H1 (cell line): ENCODE data around the gene LAX1. TPM values are rescaled to one million over a fixed set of nuclear protein-coding genes. Genes with fewer than 3 reads are reported as not detected.
A peak's percentile ranks its signal among the peaks of the same experiment; 100 is the strongest.

Experiments used
- CTCF ChIA-PET: fragments of 300-600 bp; sonication (Branson Sonifier 250); formaldehyde crosslinking; loops from one replicate; lab custom pipeline; 2021; ENCODE audit not compliant: partially characterized antibody; lab: Charles Lee
- POLR2A ChIA-PET: fragments of 300-600 bp; sonication (Branson Sonifier 250); formaldehyde crosslinking; loops from one replicate; lab custom pipeline; 2021; ENCODE audit warnings: inconsistent platforms; ENCODE audit not compliant: partially characterized antibody; lab: Charles Lee
- DNase-seq, 2 experiments: peaks; one replicate each; pipeline versions ENCODE4 v3.0.0 to v3.0.0-alpha.2; 2010 to 2022; ENCODE audit warnings: low spot score in 2 of 2, low read depth in 1 of 2, mixed read lengths in 1 of 2
- FAIRE-seq: peaks from 2 replicates; lab custom pipeline; 2011; peaks lifted over from hg19 to GRCh38; lab: Jason Lieb, UNC
- H2AFZ ChIP-seq: 2 replicates; pipeline ENCODE4 v1.8.1; 2012; ENCODE audit warnings: low read length, inconsistent platforms
- H2AK5ac ChIP-seq: 2 replicates; pipeline ENCODE4 v1.6.1; 2013; ENCODE audit warnings: low read depth, low read length
- H2BK120ac ChIP-seq: replicated peaks from 2 replicates; pipeline ENCODE3; 2013; ENCODE audit warnings: low read depth, low read length, inconsistent platforms
- H2BK12ac ChIP-seq: 2 replicates; pipeline ENCODE4 v1.6.1; 2013; ENCODE audit warnings: low read depth, low read length
- H2BK15ac ChIP-seq: 2 replicates; pipeline ENCODE4 v1.6.1; 2013; ENCODE audit warnings: low read length
- H2BK20ac ChIP-seq: 2 replicates; pipeline ENCODE4 v1.6.1; 2013; ENCODE audit warnings: low read length
- H2BK5ac ChIP-seq: 2 replicates; pipeline ENCODE4 v1.6.1; 2013; ENCODE audit warnings: low read depth, low read length
- H3K14ac ChIP-seq: 2 replicates; pipeline ENCODE4 v1.6.1; 2013; ENCODE audit warnings: inconsistent platforms; ENCODE audit not compliant: insufficient read length
- H3K18ac ChIP-seq: 2 replicates; pipeline ENCODE4 v1.6.1; 2013; ENCODE audit warnings: low read length; ENCODE audit errors: extremely low read depth
- H3K23ac ChIP-seq: 2 replicates; pipeline ENCODE4 v1.6.1; 2013; ENCODE audit warnings: inconsistent platforms; ENCODE audit not compliant: insufficient read length
- H3K23me2 ChIP-seq: 2 replicates; pipeline ENCODE4 v1.6.1; 2013; ENCODE audit warnings: low read depth, low read length
- H3K27ac ChIP-seq: 2 replicates; pipeline ENCODE4 v1.6.1; 2011; ENCODE audit warnings: low read depth, low read length, inconsistent platforms
- H3K27me3 ChIP-seq, 4 experiments: replicated peaks in 1 of 4; 1 replicate in 1 of 4; 2 replicates in 3 of 4; pipeline versions ENCODE4 v1.6.1 to v1.8.1; 2011 to 2013; ENCODE audit warnings: low read length in 3 of 4, mild to moderate bottlenecking in 3 of 4, inconsistent platforms in 2 of 4, mixed read lengths in 2 of 4, moderate library complexity in 1 of 4; ENCODE audit not compliant: control insufficient read depth in 3 of 4, insufficient read depth in 3 of 4; ENCODE audit errors: extremely low read depth in 1 of 4
- H3K36me3 ChIP-seq, 4 experiments: 2 replicates each; pipeline versions ENCODE4 v1.6.1 to v1.8.1; 2011 to 2013; ENCODE audit warnings: mild to moderate bottlenecking in 4 of 4, low read length in 3 of 4, moderate library complexity in 2 of 4, control low read depth in 1 of 4, inconsistent platforms in 1 of 4; ENCODE audit not compliant: insufficient read depth in 4 of 4, control insufficient read depth in 2 of 4
- H3K4ac ChIP-seq: replicated peaks from 2 replicates; pipeline ENCODE3; 2013; ENCODE audit warnings: low read length, low read depth, mixed read lengths, inconsistent platforms; ENCODE audit not compliant: insufficient read length
- H3K4me1 ChIP-seq, 4 experiments: replicated peaks in 1 of 4; 1 replicate in 1 of 4; 2 replicates in 3 of 4; pipeline versions ENCODE4 v1.6.1 to v1.8.1; 2011 to 2013; ENCODE audit warnings: low read length in 3 of 4, inconsistent platforms in 2 of 4, mixed read lengths in 1 of 4; ENCODE audit not compliant: insufficient read depth in 4 of 4, control insufficient read depth in 3 of 4
- H3K4me2 ChIP-seq, 2 experiments: 2 replicates each; pipeline versions ENCODE4 v1.6.1 to v1.8.1; 2011 to 2013; ENCODE audit warnings: low read depth in 2 of 2, low read length in 2 of 2, control low read depth in 1 of 2, inconsistent platforms in 1 of 2, mild to moderate bottlenecking in 1 of 2; ENCODE audit not compliant: insufficient read depth in 1 of 2
- H3K4me3 ChIP-seq, 4 experiments: fragments of 200-600, 300-600 bp in 1 of 4; sonication (generic), shearing (Covaris generic), sonication (Bioruptor Twin) in 1 of 4; 2 replicates each; pipeline versions ENCODE4 v1.5.1 to v1.8.1; 2011 to 2016; ENCODE audit warnings: low read length in 4 of 4, low read depth in 3 of 4, control low read depth in 2 of 4, inconsistent platforms in 2 of 4, mild to moderate bottlenecking in 2 of 4, mixed read lengths in 1 of 4, moderate library complexity in 1 of 4; ENCODE audit not compliant: insufficient read depth in 2 of 4; ENCODE audit errors: extremely low read depth in 1 of 4
- H3K56ac ChIP-seq: replicated peaks from 2 replicates; pipeline ENCODE3; 2013; ENCODE audit warnings: low read depth, mild to moderate bottlenecking, mixed read lengths, low read length, inconsistent platforms; ENCODE audit not compliant: insufficient read length
- H3K79me1 ChIP-seq: 2 replicates; pipeline ENCODE4 v1.6.1; 2013; ENCODE audit warnings: low read depth, low read length, control low read depth
- H3K79me2 ChIP-seq, 2 experiments: 2 replicates each; pipeline versions ENCODE4 v1.6.1 to v1.8.1; 2012 to 2013; ENCODE audit warnings: low read length in 2 of 2, mild to moderate bottlenecking in 2 of 2, inconsistent platforms in 1 of 2; ENCODE audit not compliant: insufficient read depth in 2 of 2, control insufficient read depth in 1 of 2
- H3K9ac ChIP-seq, 4 experiments: replicated peaks in 1 of 4; 1 replicate in 1 of 4; 2 replicates in 3 of 4; pipeline versions ENCODE4 v1.6.1 to v1.8.1; 2011 to 2013; ENCODE audit warnings: low read depth in 3 of 4, low read length in 3 of 4, control low read depth in 2 of 4, mild to moderate bottlenecking in 2 of 4, moderate library complexity in 2 of 4, inconsistent platforms in 1 of 4; ENCODE audit errors: extremely low read depth in 1 of 4
- H3K9me3 ChIP-seq, 2 experiments: 2 replicates each; pipeline versions ENCODE4 v1.6.1 to v1.8.1; 2012 to 2013; ENCODE audit warnings: mild to moderate bottlenecking in 2 of 2, moderate library complexity in 2 of 2, control low read depth in 1 of 2, inconsistent platforms in 1 of 2, low read depth in 1 of 2, low read length in 1 of 2, mixed read lengths in 1 of 2; ENCODE audit not compliant: insufficient read depth in 2 of 2
- H4K20me1 ChIP-seq, 2 experiments: replicated peaks in 1 of 2; 2 replicates each; pipeline versions ENCODE3 to v1.8.1; 2011 to 2013; ENCODE audit warnings: inconsistent platforms in 2 of 2, low read length in 2 of 2, mild to moderate bottlenecking in 1 of 2; ENCODE audit not compliant: insufficient read depth in 2 of 2, control insufficient read depth in 1 of 2
- H4K5ac ChIP-seq: 2 replicates; pipeline ENCODE4 v1.6.1; 2013; ENCODE audit warnings: low read length, low read depth, mixed read lengths, inconsistent platforms; ENCODE audit not compliant: insufficient read length
- H4K8ac ChIP-seq: 2 replicates; pipeline ENCODE4 v1.8.0; 2013; ENCODE audit warnings: mild to moderate bottlenecking, moderate library complexity, low read length, inconsistent platforms; ENCODE audit not compliant: insufficient read depth; ENCODE audit errors: extremely low read depth
- H4K91ac ChIP-seq: replicated peaks from 2 replicates; pipeline ENCODE3; 2013; ENCODE audit warnings: low read length, mixed read lengths, inconsistent platforms; ENCODE audit not compliant: insufficient read length
- CBX5 ChIP-seq: fragments of 300-800, 300-1000 bp; sonication (generic); IDR thresholded peaks from 2 replicates; pipeline ENCODE4 v1.7.1; 2016; ENCODE audit warnings: antibody characterized with exemption, low read length, low read depth
- CHD2 ChIP-seq: IDR thresholded peaks from 2 replicates; pipeline ENCODE4 v1.6.1; 2012; ENCODE audit warnings: low read length, improper control_type of control experiment
- EGR1 ChIP-seq: IDR thresholded peaks from 2 replicates; pipeline ENCODE4 v1.6.1; 2011; ENCODE audit warnings: low read depth, low read length, borderline replicate concordance
- EP300 ChIP-seq, 2 experiments: IDR thresholded peaks; 1 replicate in 1 of 2; 2 replicates in 1 of 2; pipeline ENCODE4 v1.6.1; 2011 to 2012; ENCODE audit warnings: low read depth in 2 of 2, low read length in 2 of 2, mild to moderate bottlenecking in 2 of 2, borderline replicate concordance in 1 of 2, inconsistent platforms in 1 of 2, moderate library complexity in 1 of 2
- HDAC2 ChIP-seq, 2 experiments: fragments of 300-600 bp in 1 of 2; sonication (generic) in 1 of 2; IDR thresholded peaks; 2 replicates each; pipeline ENCODE4 v1.6.1; 2011 to 2012; ENCODE audit warnings: low read depth in 2 of 2, low read length in 2 of 2, mild to moderate bottlenecking in 2 of 2, moderate library complexity in 2 of 2, borderline replicate concordance in 1 of 2, inconsistent platforms in 1 of 2
- KDM5A ChIP-seq: fragments of 200-600 bp; IDR thresholded peaks from 2 replicates; pipeline ENCODE4 v1.7.1; 2012; ENCODE audit warnings: mild to moderate bottlenecking, low read length, inconsistent platforms, mixed read lengths
- MAX ChIP-seq: IDR thresholded peaks from 2 replicates; pipeline ENCODE4 v1.6.1; 2012; ENCODE audit warnings: inconsistent platforms
- TAF1 ChIP-seq: IDR thresholded peaks from 2 replicates; pipeline ENCODE4 v1.6.1; 2011; ENCODE audit warnings: mild to moderate bottlenecking, low read depth, low read length
- WGBS, 2 experiments: shearing (Covaris generic) in 1 of 2; methylation state at CpG; one replicate each; pipeline versions ENCODE4 v1.1.6 to v1.1.7; 2013 to 2015; ENCODE audit warnings: low lambda C conversion rate in 2 of 2, mixed read lengths in 2 of 2, inconsistent platforms in 1 of 2, low coverage in 1 of 2, missing lambda C conversion rate in 1 of 2; ENCODE audit not compliant: insufficient replicate concordance in 2 of 2, insufficient coverage in 1 of 2, insufficient read length in 1 of 2; ENCODE audit errors: extremely low coverage in 1 of 2, missing lambda C conversion rate in 1 of 2; 5-methylcytosine and 5-hydroxymethylcytosine counted together
- polyA plus RNA-seq, 7 experiments: library from polyadenylated mRNA; depleted of rRNA in 3 of 7; stranded (reverse) in 5 of 7; unstranded in 2 of 7; fragments of >200 nt in 5 of 7; fragments of 200-250 nt in 2 of 7; gene quantifications; 1 replicate in 5 of 7; 2 replicates in 1 of 7; 4 replicates in 1 of 7; pipeline versions ENCODE4 v1.2.1 to v1.2.3, GENCODE V29; 2011 to 2013; ENCODE audit warnings: missing spikeins in 2 of 7, mixed read lengths in 2 of 7
- total RNA-seq: library from RNA; stranded (reverse); fragmentation: NEBNext Ultra II Directional; extraction: Animal tissue kit (Norgen Biotek cat#: 25700); gene quantifications from 2 replicates; pipeline ENCODE4 v1.2.1, GENCODE V29; 2021

LAX1 gene
- total and polyA plus RNA-seq, 2 of the 8 experiments (the other 6 are each of a cell fraction or from before 2014, with no cell fraction given) = 0.11 TPM; not detected in 1

GRCh38 chr1:203743091-203743571, 21.9 kb upstream of the LAX1 start:
- Histone ChIP-seq H3K9ac (no peak overlapping the region), H2BK12ac (no peak overlapping the region), H3K14ac (no peak overlapping the region)
- peak; percentile 5 to 53 for DNase-seq
- TF ChIP-seq CHD2 (no peak), KDM5A (no peak), MAX (no peak), EGR1 (no peak), HDAC2 (IDR thresholded peaks at IDR 0.05; ENCODE audit: borderline replicate concordance in 1 of 2, low read depth in 2 of 2, low read length in 2 of 2) (0 out of 4 replicates have a peak, but pooled peaks of 1 of the 2 experiments have one; percentile 54), CBX5 (no peak), EP300 (IDR thresholded peaks at IDR 0.05; ENCODE audit: borderline replicate concordance in 1 of 2, low read depth in 2 of 2, low read length in 2 of 2) (no peak), TAF1 (no peak)
- TF ChIP-seq, all 59 proteins: peak for 1
- 39% methylated on average over 5 of the region's 5 CpGs; no CpG with 5 or more reads in 1 of the 2 experiments for WGBS, 2 experiments
- no peak overlapping the region for H2BK20ac ChIP-seq
- no peaks in the 10 kb centered on the region; the same call in 1 of the 2 replicates for H3K23me2 ChIP-seq
- H3K9me3 ChIP-seq = no peaks in the 10 kb centered on the region
- H3K23ac ChIP-seq = no peak overlapping the region
- FAIRE-seq = no peak
- no peak overlapping the region for H4K91ac ChIP-seq
- no peak overlapping the region for H3K4me3 ChIP-seq
- H3K56ac ChIP-seq = no peak overlapping the region
- H3K27ac ChIP-seq = no peak overlapping the region
- ChIA-PET CTCF (interaction anchor here (0.6 to 1.7 kb wide), 6 partner anchors 41 to 544 kb away, joined by 3 to 6 read pairs (median 4); no protein-coding TSS in a partner anchor), POLR2A (interaction anchor here (0.9 to 2.0 kb wide), 4 partner anchors 10 to 101 kb away, joined by 3 to 8 read pairs (median 4); partner anchors contain the start of genes ZBED6 and ZC3H11A)
- no peak overlapping the region for H2AK5ac ChIP-seq
- 0 out of 4 replicates have a peak overlapping the region, but pooled peaks of 1 of the 2 experiments have one; percentile 5 for H3K4me2 ChIP-seq
- no peak overlapping the region for H4K8ac ChIP-seq
- no peak overlapping the region for H2BK5ac ChIP-seq
- no peak overlapping the region for H3K4ac ChIP-seq
- no peak overlapping the region for H4K5ac ChIP-seq
- no peak overlapping the region for H3K18ac ChIP-seq
- H2BK15ac ChIP-seq = no peak overlapping the region
- H3K79me2 ChIP-seq = no peaks in the 10 kb centered on the region
- no peaks in the 10 kb centered on the region for H3K27me3 ChIP-seq
- no peaks in the 10 kb centered on the region for H3K79me1 ChIP-seq
- H2BK120ac ChIP-seq = no peak overlapping the region
- H2AFZ ChIP-seq = no peak overlapping the region
- peaks cover 0 to 9% (median 6%) of the 10 kb centered on the region in 4 experiments; a peak in 5 of 7 replicates for H3K4me1 ChIP-seq
- H3K36me3 ChIP-seq = peaks cover 0 to 3% (median 0%) of the 10 kb centered on the region in 4 experiments; a peak in 2 of 8 replicates
- H4K20me1 ChIP-seq = no peaks in the 10 kb centered on the region
